MCF 10A (cell line): Measurements from ENCODE around the gene ETV4. TPM values are rescaled to one million over a fixed set of nuclear protein-coding genes. Genes with fewer than 3 reads are reported as not detected.

Experiments
- BruUV-seq: library from RNA; stranded (reverse); fragments of 400-500 nt; replicated peaks from 2 replicates; lab custom pipeline; 2021; lab: Mats Ljungman, UMichigan
- CTCF ChIA-PET: fragments of 300-600 bp; sonication (Branson Sonifier 250); formaldehyde crosslinking; extraction: SDS; loops from one replicate; lab custom pipeline; 2021; ENCODE audit warnings: antibody characterized with exemption, inconsistent platforms; lab: Yijun Ruan, JAX
- POLR2A ChIA-PET: fragments of 300-600, 350-650 bp; sonication (Branson Sonifier 250); formaldehyde crosslinking; extraction: SDS; loops from one replicate; lab custom pipeline; 2020; ENCODE audit warnings: antibody characterized with exemption, inconsistent platforms; lab: Yijun Ruan, JAX
- DNase-seq: peaks from one replicate; pipeline ENCODE4 v3.0.0-alpha.2; 2018; ENCODE audit not compliant: unreplicated experiment
- H3K27ac Mint-ChIP-seq: one replicate; pipeline ENCODE4 v1.8.0; 2022; ENCODE audit warnings: mild to moderate bottlenecking, low read depth, mixed read lengths; ENCODE audit not compliant: unreplicated experiment
- H3K27me3 Mint-ChIP-seq: one replicate; pipeline ENCODE4 v1.8.0; 2022; ENCODE audit warnings: mixed read lengths; ENCODE audit not compliant: insufficient read depth, unreplicated experiment
- H3K36me3 Mint-ChIP-seq: one replicate; pipeline ENCODE4 v1.8.0; 2022; ENCODE audit warnings: mild to moderate bottlenecking, moderate library complexity, mixed read lengths; ENCODE audit not compliant: insufficient read depth, unreplicated experiment
- H3K4me1 Mint-ChIP-seq: one replicate; pipeline ENCODE4 v1.8.0; 2022; ENCODE audit warnings: mixed read lengths; ENCODE audit not compliant: insufficient read depth, unreplicated experiment
- H3K4me3 Mint-ChIP-seq: one replicate; pipeline ENCODE4 v1.8.0; 2022; ENCODE audit warnings: mild to moderate bottlenecking, moderate library complexity, mixed read lengths; ENCODE audit not compliant: unreplicated experiment
- H3K9me3 Mint-ChIP-seq: one replicate; pipeline ENCODE4 v1.8.0; 2022; ENCODE audit warnings: mixed read lengths; ENCODE audit not compliant: unreplicated experiment
- CTCF ChIP-seq: fragments of 200-600 bp; IDR thresholded peaks from one replicate; pipeline ENCODE4 v1.8.0; 2022; ENCODE audit warnings: antibody characterized with exemption, mild to moderate bottlenecking; ENCODE audit not compliant: unreplicated experiment
- intact Hi-C: fragments of 100-400 bp; cut with micrococcal nuclease; formaldehyde crosslinking; loops from 2 replicates; pipeline ENCODE4 v1.14.1; 2022
- total RNA-seq: library from RNA; stranded (reverse); gene quantifications from 2 replicates; pipeline ENCODE4 v1.2.3, GENCODE V29; 2022

The ETV4 gene
- total RNA-seq, 1 experiment from 2014 or later = 31.6 TPM

GRCh38 chr17:43556292-43556691 lies 10.2 kb upstream of the ETV4 start:
- Mint-ChIP-seq H3K4me1 (peaks cover 19% of the 10 kb centered on the region), H3K27me3 (no peaks in the 10 kb centered on the region), H3K27ac (peak overlapping the region; percentile 68), H3K4me3 (no peak overlapping the region), H3K36me3 (no peaks in the 10 kb centered on the region), H3K9me3 (no peaks in the 10 kb centered on the region)
- ChIA-PET POLR2A (interaction anchor here (1.3 kb wide), 1 partner anchor 9 kb away, joined by 6 read pairs; no protein-coding TSS in a partner anchor), CTCF (interaction anchor here (0.7 to 1.0 kb wide), 3 partner anchors 29 to 138 kb away, joined by 3 to 4 read pairs (median 3); no protein-coding TSS in a partner anchor)
- BruUV-seq = no TSS peak
- intact Hi-C loops = no loop called here
- TF ChIP-seq CTCF = no peak
- peak; percentile 84 for DNase-seq

DNA sequence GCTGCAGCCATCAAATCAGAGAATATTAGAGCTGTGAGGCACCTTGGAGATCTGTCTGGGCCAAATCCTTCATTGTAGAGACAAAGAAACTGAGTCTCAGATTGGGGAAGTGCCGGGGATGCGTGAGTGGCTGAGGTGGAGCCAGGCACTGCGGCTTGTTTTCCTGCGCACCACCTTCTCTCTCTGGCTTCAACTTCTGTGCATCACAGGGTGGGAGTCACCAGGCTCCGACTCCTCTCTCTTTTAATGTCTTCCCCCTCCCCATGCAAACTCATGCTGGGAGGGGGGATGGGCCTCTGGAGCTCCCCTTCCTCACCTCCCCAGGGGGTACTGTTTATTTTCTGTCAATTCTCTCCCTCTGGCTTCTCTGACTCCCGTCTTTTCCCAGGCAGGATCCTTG lies 8.7 kb upstream of the ETV4 start:
- Mint-ChIP-seq H3K36me3 (no peaks in the 10 kb centered on the region), H3K9me3 (no peaks in the 10 kb centered on the region), H3K27me3 (no peaks in the 10 kb centered on the region), H3K4me1 (peaks cover 17% of the 10 kb centered on the region), H3K27ac (no peak overlapping the region), H3K4me3 (no peak overlapping the region)
- ChIA-PET CTCF (interaction anchor here (1.0 kb wide), 1 partner anchor 119 kb away, joined by 3 read pairs; no protein-coding TSS in a partner anchor), POLR2A (no interaction called here)
- no TSS peak for BruUV-seq
- no peak for TF ChIP-seq CTCF
- intact Hi-C loops = no loop called here
- DNase-seq = no peak

DNA sequence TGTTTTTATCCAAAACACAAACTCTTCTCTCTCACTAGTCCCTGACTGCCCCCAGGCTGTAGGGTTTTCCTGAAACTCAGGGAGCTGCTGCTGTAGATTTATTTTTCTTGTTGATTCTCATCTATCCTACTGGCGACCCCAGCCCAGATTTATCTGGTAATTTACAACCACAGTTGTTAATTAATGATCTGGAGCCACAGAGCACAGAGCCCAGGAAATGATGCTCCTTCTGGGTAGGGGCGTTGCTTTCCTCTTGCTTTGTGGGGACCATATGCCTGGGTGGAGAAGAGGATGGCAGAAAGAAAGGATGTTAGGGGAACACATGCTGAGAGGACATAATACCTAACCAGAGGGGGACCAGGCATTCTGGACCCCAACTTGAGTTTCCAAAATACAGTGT lies 7.4 kb upstream of the ETV4 start:
- H3K9me3 Mint-ChIP-seq = no peaks in the 10 kb centered on the region
- intact Hi-C loops = no loop called here
- no peaks in the 10 kb centered on the region for H3K36me3 Mint-ChIP-seq
- peaks cover 17% of the 10 kb centered on the region for H3K4me1 Mint-ChIP-seq
- DNase-seq = no peak
- no peaks in the 10 kb centered on the region for H3K27me3 Mint-ChIP-seq
- CTCF ChIA-PET = interaction anchor here (0.6 to 1.0 kb wide), 2 partner anchors 38 to 292 kb away, joined by 3 read pairs; no protein-coding TSS in a partner anchor
- H3K27ac Mint-ChIP-seq = no peak overlapping the region
- POLR2A ChIA-PET = no interaction called here
- no peak for TF ChIP-seq CTCF
- no TSS peak for BruUV-seq
- H3K4me3 Mint-ChIP-seq = no peak overlapping the region

DNA sequence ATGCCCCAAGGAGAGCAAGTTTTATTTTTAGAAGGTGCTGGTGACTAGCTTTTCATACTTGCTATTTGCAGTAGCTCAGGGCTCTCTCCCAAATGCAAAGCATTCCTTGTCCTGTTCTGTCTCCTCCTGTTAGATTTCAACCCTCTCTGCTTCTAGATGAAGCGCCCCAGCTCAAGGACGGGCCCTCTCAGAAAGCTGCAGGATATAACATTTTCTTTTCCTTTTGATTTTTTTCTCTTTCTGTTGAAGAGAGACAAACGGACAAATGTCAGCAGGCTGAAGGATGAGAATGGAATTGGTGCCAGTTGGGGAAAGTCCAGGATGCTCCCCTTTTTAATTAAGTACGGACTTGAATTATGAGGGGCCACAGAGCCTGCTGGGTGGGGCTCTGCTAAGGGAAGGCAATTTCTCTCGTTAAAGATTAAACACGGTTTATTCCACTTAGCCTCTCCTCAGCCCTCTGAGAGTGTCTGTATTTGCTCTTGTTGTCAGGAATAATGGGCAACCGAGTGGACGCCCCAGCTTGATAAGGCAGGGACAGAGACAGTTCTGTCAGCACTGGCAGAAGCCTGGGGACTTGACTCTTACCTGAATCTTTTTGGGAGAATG lies 6.2 kb upstream of the ETV4 start:
- ChIA-PET POLR2A (interaction anchor here (0.6 kb wide), 1 partner anchor 68 kb away, joined by 3 read pairs; no protein-coding TSS in a partner anchor), CTCF (interaction anchor here (1.0 to 1.1 kb wide), 2 partner anchors 122 to 294 kb away, joined by 3 read pairs; no protein-coding TSS in a partner anchor)
- BruUV-seq = no TSS peak
- Mint-ChIP-seq H3K4me1 (peaks cover 22% of the 10 kb centered on the region), H3K4me3 (no peak overlapping the region), H3K27ac (no peak overlapping the region), H3K9me3 (no peaks in the 10 kb centered on the region), H3K36me3 (no peaks in the 10 kb centered on the region), H3K27me3 (no peaks in the 10 kb centered on the region)
- TF ChIP-seq CTCF = no peak
- intact Hi-C loops = no loop called here
- no peak for DNase-seq
